Measurements from ENCODE around the gene ZDHHC13. TPM values are rescaled to one million over a fixed set of nuclear protein-coding genes. Genes with fewer than 3 reads are reported as not detected.

Gene ZDHHC13
- total RNA-seq, 4 donors from 2014 or later: 7.4 to 31.5 (median 12.7) TPM

- Histone ChIP-seq H3K9me3 (no peaks in the 10 kb centered on the region), H3K4me3 (no peak overlapping the region), H3K27me3 (no peaks in the 10 kb centered on the region), H3K27ac (no peak overlapping the region), H3K36me3 (no peaks in the 10 kb centered on the region), H3K4me1 (no peaks in the 10 kb centered on the region)
- intact Hi-C loops (cut with DNase I; ENCODE audit: low total_unique reads): no loop called here
- TF ChIP-seq, protein P1, sequence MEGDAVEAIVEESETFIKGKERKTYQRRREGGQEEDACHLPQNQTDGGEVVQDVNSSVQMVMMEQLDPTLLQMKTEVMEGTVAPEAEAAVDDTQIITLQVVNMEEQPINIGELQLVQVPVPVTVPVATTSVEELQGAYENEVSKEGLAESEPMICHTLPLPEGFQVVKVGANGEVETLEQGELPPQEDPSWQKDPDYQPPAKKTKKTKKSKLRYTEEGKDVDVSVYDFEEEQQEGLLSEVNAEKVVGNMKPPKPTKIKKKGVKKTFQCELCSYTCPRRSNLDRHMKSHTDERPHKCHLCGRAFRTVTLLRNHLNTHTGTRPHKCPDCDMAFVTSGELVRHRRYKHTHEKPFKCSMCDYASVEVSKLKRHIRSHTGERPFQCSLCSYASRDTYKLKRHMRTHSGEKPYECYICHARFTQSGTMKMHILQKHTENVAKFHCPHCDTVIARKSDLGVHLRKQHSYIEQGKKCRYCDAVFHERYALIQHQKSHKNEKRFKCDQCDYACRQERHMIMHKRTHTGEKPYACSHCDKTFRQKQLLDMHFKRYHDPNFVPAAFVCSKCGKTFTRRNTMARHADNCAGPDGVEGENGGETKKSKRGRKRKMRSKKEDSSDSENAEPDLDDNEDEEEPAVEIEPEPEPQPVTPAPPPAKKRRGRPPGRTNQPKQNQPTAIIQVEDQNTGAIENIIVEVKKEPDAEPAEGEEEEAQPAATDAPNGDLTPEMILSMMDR (IDR thresholded peaks at IDR 0.05): no peak
- no peak for TF ChIP-seq POLR2A (IDR thresholded peaks at IDR 0.05)
- DNase-seq: no peak
Measured at GRCh38 chr11:19145319-19145718, 28.4 kb downstream of the ZDHHC13 start.

GRCh38 chr11:19156892-19157291 lies 39.9 kb downstream of the ZDHHC13 start:
- Histone ChIP-seq H3K27ac (no peak overlapping the region), H3K4me3 (no peak overlapping the region), H3K9me3 (no peaks in the 10 kb centered on the region), H3K27me3 (no peaks in the 10 kb centered on the region), H3K4me1 (no peaks in the 10 kb centered on the region), H3K36me3 (no peaks in the 10 kb centered on the region)
- DNase-seq: no peak
- no peak for TF ChIP-seq POLR2A (IDR thresholded peaks at IDR 0.05)
- TF ChIP-seq, protein P1 (IDR thresholded peaks at IDR 0.05): no peak
- intact Hi-C loops (cut with DNase I; ENCODE audit: low total_unique reads): no loop called here

GRCh38 chr11:19160847-19161246 lies 43.9 kb downstream of the ZDHHC13 start:
- Histone ChIP-seq H3K27me3 (no peaks in the 10 kb centered on the region), H3K9me3 (no peaks in the 10 kb centered on the region), H3K4me1 (no peaks in the 10 kb centered on the region), H3K4me3 (no peak overlapping the region), H3K36me3 (no peaks in the 10 kb centered on the region), H3K27ac (no peak overlapping the region)
- DNase-seq: no peak
- intact Hi-C loops (cut with DNase I; ENCODE audit: low total_unique reads): no loop called here
- TF ChIP-seq, protein P1 (IDR thresholded peaks at IDR 0.05): no peak
- TF ChIP-seq POLR2A (IDR thresholded peaks at IDR 0.05): no peak

DNA sequence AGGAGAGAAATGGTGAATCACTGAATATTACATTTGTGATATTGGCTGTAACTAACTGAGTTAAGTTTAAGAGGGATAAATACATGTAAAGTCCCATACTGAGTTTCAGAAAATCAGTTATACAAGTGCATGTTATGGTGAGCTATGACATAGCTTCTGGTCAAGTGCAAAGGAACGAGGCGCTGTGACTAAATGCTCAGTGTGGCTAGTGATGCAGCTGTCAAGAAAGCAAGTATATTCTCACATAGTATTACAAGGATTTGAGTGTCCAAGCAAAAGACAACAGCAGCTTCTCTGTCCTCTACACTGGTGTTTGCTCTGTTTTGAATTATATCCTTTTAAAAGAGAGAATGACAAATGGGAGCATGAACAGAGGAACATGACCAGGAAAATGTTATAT lies 44.7 kb downstream of the ZDHHC13 start:
- Histone ChIP-seq H3K9me3 (no peaks in the 10 kb centered on the region), H3K4me3 (no peak overlapping the region), H3K27me3 (no peaks in the 10 kb centered on the region), H3K36me3 (no peaks in the 10 kb centered on the region), H3K27ac (no peak overlapping the region), H3K4me1 (no peaks in the 10 kb centered on the region)
- DNase-seq: no peak
- TF ChIP-seq POLR2A (IDR thresholded peaks at IDR 0.05): no peak
- TF ChIP-seq, protein P1 (IDR thresholded peaks at IDR 0.05): no peak
- intact Hi-C loops (cut with DNase I; ENCODE audit: low total_unique reads): no loop called here

GRCh38 chr11:19162951-19163505 lies 46.1 kb downstream of the ZDHHC13 start:
- no peaks in the 10 kb centered on the region for H3K27me3 ChIP-seq
- no peaks in the 10 kb centered on the region for H3K9me3 ChIP-seq
- no peak overlapping the region for H3K4me3 ChIP-seq
- no peaks in the 10 kb centered on the region for H3K36me3 ChIP-seq
- no peak for DNase-seq
- TF ChIP-seq, protein P1 (IDR thresholded peaks at IDR 0.05): no peak
- no peak for TF ChIP-seq POLR2A (IDR thresholded peaks at IDR 0.05)
- intact Hi-C loops (cut with DNase I; ENCODE audit: low total_unique reads): no loop called here
- H3K27ac ChIP-seq: no peak overlapping the region
- H3K4me1 ChIP-seq: no peaks in the 10 kb centered on the region
